LNCAP (cell line): ENCODE results near the gene LYPD6.

Experiments used
- CTCF ChIP-seq: fragments of 450-650 bp; IDR thresholded peaks from 2 replicates; pipeline ENCODE4 v1.5.1; 2017; ENCODE audit warnings: mild to moderate bottlenecking

The LYPD6 gene

GRCh38 chr2:149332364-149332763 lies 2.0 kb downstream of the LYPD6 start:
- no peak for TF ChIP-seq CTCF

DNA sequence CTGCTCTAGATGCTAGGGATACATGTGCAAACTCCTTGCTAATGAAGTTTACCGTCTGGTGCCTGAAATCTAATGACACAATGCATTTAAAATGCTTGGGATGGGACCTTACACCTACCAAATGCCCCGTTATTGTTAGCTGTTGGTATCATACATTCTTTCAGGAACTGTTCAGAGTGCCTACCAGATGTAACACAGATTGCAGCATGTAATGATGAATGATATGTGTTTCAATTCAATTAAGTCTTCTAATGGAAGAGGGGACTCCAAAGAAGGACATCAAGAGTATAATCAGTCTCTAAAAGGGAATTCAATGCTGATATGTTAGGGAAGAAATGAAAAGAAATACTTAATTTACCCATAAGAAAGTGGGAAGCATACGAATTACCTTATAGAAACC lies 3.2 kb downstream of the LYPD6 start:
- TF ChIP-seq CTCF, result no peak

DNA sequence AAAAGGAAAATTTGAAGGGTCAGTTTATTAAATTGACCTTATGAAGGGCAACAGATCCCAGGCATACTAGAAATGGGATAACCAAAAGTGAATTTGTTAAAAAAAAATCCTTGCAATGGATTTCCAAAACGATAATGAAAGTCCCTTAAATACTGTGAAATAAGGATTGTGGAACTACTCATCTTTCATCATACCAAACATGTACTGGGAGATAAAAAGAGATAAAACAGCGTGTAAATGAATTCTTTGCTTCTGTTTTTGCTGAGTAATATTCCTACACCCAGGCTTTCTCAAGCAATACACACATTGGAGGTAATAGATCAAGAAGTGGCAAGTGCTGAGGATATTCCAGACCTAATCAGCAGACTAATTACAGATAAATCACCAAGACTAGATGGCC lies 3.8 kb downstream of the LYPD6 start:
- no peak for TF ChIP-seq CTCF

DNA sequence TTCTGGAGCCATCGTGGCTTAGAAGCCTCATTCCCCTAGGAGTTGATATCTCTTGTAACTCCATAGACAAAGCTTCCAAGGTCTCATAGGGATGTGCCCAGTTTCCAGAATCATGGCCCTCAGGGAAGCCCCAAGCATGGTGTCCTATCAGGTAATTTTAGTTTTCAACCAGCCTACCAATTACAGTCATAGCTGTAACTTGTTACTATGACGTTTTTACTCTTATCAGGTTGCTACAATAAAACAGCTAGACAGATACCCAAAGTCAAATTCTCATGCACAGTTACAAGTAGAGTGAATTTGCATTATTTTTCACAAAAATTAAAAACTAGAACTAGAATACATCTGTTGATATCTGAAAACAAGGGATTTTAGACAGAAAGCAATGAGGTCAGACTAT lies 8.9 kb downstream of the LYPD6 start:
- TF ChIP-seq CTCF, result no peak

- TF ChIP-seq CTCF, result no peak
These were observed 12.1 kb downstream of the LYPD6 start for GRCh38 chr2:149342509-149342908.

- TF ChIP-seq CTCF, result no peak
These were observed 13.7 kb downstream of the LYPD6 start for GRCh38 chr2:149344105-149344504.

- TF ChIP-seq CTCF, result no peak
These were observed 15.9 kb downstream of the LYPD6 start for GRCh38 chr2:149346272-149346671.

DNA sequence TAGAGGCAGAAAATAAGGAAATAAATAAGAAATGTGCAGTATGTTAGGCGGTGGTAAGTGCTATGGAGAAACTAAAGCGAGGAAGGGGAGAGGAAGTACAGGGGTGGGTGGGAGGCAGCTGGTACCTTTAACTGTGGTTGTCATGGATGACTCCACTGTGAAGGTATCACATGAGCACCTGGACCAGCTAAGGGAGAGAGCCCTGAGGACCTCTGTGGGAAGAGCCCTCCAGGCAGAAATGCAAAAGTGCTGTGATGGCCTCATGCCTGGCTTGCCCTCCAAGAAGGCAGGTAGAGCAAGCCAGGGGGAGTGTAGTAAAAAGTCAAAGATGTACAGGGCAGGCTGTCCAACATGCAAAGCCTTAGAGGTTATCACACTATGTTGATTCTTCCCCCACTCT lies 17.9 kb downstream of the LYPD6 start:
- no peak for TF ChIP-seq CTCF
